Measurements from ENCODE around the gene AGBL3.

DNA sequence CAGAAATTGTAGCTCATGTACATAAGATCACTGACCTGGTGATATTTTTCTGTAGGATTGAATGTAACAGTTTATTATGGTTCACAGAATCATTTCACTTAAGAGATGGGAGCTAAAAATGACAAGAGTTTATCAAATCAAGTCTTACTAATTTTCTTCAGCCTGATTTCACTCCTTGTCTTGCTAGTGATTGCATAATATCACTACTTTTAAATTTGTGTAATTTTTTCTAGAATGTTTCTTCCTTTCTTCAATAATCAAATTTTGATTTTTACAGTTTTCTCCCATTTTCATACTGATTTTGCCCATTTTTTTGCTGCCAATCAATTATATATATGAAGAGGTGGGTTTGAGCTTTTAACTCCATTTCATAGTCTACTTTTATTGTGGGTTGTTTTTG lies 92.8 kb downstream of the AGBL3 start:
- TF ChIP-seq, protein P1, sequence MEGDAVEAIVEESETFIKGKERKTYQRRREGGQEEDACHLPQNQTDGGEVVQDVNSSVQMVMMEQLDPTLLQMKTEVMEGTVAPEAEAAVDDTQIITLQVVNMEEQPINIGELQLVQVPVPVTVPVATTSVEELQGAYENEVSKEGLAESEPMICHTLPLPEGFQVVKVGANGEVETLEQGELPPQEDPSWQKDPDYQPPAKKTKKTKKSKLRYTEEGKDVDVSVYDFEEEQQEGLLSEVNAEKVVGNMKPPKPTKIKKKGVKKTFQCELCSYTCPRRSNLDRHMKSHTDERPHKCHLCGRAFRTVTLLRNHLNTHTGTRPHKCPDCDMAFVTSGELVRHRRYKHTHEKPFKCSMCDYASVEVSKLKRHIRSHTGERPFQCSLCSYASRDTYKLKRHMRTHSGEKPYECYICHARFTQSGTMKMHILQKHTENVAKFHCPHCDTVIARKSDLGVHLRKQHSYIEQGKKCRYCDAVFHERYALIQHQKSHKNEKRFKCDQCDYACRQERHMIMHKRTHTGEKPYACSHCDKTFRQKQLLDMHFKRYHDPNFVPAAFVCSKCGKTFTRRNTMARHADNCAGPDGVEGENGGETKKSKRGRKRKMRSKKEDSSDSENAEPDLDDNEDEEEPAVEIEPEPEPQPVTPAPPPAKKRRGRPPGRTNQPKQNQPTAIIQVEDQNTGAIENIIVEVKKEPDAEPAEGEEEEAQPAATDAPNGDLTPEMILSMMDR (IDR thresholded peaks at IDR 0.05), result no peak
- TF ChIP-seq, protein P2, sequence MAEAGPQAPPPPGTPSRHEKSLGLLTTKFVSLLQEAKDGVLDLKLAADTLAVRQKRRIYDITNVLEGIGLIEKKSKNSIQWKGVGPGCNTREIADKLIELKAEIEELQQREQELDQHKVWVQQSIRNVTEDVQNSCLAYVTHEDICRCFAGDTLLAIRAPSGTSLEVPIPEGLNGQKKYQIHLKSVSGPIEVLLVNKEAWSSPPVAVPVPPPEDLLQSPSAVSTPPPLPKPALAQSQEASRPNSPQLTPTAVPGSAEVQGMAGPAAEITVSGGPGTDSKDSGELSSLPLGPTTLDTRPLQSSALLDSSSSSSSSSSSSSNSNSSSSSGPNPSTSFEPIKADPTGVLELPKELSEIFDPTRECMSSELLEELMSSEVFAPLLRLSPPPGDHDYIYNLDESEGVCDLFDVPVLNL (CRISPR knock-in tag; IDR thresholded peaks at IDR 0.05; ENCODE audit: borderline replicate concordance, low read depth), result no peak

Measured in WTC11 (cell line).